NB4 (cell line): ENCODE measurements around the gene PDZK1IP1.

ENCODE experiments used
- DNase-seq: peaks from one replicate; pipeline ENCODE4 v3.0.0; 2010; ENCODE audit warnings: low read depth
- H3K4me3 ChIP-seq: one replicate; pipeline ENCODE4 v1.5.1; 2011; ENCODE audit warnings: mild to moderate bottlenecking, low read depth, low read length, moderate library complexity
- CTCF ChIP-seq: IDR thresholded peaks from one replicate; pipeline ENCODE4 v1.5.1; 2012; ENCODE audit warnings: low read depth, low read length
- MAX ChIP-seq: IDR thresholded peaks from 2 replicates; pipeline ENCODE4 v1.6.1; 2011; ENCODE audit warnings: low read depth, low read length
- MYC ChIP-seq: IDR thresholded peaks from 2 replicates; pipeline ENCODE4 v1.6.1; 2011; ENCODE audit warnings: low read depth, low read length
- POLR2A ChIP-seq: IDR thresholded peaks from 2 replicates; pipeline ENCODE4 v1.6.1; 2011; ENCODE audit warnings: mild to moderate bottlenecking; ENCODE audit not compliant: insufficient read length; ENCODE audit errors: extremely low read depth

The PDZK1IP1 gene

DNA sequence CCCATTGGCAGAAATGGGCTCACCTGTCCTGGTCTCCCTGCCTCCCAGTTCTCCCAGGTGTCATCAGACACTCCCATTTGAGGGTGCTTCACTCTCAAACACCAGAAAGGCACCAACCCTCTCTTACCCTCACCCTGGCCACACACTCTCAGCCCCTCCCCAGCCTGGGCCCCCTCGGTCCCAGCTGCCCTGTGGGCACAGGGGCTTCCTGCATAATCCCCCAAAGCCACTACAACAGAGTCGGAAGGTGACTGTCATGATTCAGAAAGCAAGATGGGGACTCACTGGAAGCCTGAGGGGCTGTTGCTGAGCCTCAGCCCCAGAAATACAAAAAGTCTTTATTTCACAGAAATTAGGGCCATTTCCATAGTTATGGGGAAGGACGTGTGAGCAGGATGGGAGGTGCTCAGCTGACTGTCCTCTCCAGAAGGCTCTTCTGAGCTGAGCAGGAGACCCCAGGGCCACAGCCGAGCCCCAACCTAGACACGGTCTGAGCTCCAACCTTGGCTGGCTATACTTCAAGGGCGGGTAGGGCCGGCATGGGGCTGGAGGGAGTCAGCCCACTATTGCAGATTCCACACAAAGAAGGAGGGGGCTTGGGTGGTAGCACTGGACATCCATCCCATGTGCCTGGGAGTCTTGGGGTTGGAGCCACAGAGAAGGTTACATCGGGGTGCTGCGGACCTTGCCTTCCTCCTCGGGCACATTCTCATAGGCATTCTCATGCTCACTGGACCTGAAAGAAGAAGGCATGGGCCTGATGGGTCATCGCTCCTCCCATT lies 6.3 kb downstream of the PDZK1IP1 start:
- no peak for TF ChIP-seq MYC
- TF ChIP-seq MAX, result no peak
- TF ChIP-seq CTCF, result no peak
- no peak for TF ChIP-seq POLR2A
- DNase-seq, result no peak
- H3K4me3 ChIP-seq, result no peak overlapping the region

DNA sequence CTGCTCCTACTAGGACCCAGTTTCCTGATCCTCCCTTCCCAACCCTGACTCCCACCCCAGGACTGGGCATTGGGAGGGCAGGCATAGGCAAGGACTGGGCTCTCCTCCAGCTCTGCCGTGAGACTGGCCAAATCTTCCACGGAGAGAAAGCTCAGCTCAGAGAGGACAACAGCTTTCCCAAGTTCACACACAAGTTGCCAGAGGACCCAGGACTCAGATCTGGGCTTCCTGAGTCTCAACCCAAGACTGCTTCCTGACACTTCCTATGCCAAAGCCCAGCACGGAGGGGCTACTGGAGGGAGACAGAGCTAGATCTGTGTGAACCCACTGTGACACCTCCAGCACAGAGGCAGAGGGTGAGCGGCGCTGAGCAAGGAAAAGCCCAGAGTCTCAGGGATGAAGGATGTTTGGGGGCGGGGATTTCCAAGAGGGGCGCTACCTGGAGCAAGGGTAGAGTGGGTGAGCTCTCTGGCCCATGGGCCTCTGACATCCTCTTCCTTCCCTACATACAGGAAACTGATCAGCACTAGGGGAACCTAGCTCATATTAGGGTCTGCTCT lies 7.1 kb downstream of the PDZK1IP1 start:
- DNase-seq, result no peak
- H3K4me3 ChIP-seq, result no peak overlapping the region
- TF ChIP-seq MYC, result no peak
- no peak for TF ChIP-seq MAX
- TF ChIP-seq POLR2A, result no peak
- no peak for TF ChIP-seq CTCF

- H3K4me3 ChIP-seq, result no peak overlapping the region
- no peak for DNase-seq
- no peak for TF ChIP-seq MAX
- TF ChIP-seq CTCF, result no peak
- TF ChIP-seq MYC, result no peak
These were observed 7.7 kb downstream of the PDZK1IP1 start for GRCh38 chr1:47181955-47182675.

- no peak for TF ChIP-seq POLR2A
- no peak for TF ChIP-seq MYC
- TF ChIP-seq MAX, result no peak
- TF ChIP-seq CTCF, result no peak
- DNase-seq, result no peak
- no peak overlapping the region for H3K4me3 ChIP-seq
These were observed 8.5 kb downstream of the PDZK1IP1 start for GRCh38 chr1:47181095-47181954.

GRCh38 chr1:47180603-47181094 lies 9.2 kb downstream of the PDZK1IP1 start:
- H3K4me3 ChIP-seq, result no peak overlapping the region
- no peak for DNase-seq

More at GRCh38 chr1:47180603-47181094, 9.2 kb downstream of the PDZK1IP1 start:
- TF ChIP-seq CTCF (no peak), MYC (no peak), POLR2A (no peak), MAX (no peak)
